ENCODE measurements around the gene GRHL1. TPM values are rescaled to one million over a fixed set of nuclear protein-coding genes. Genes with fewer than 3 reads are reported as not detected.
A peak's percentile ranks its signal among the peaks of the same experiment; 100 is the strongest.

Gene GRHL1, protein sequence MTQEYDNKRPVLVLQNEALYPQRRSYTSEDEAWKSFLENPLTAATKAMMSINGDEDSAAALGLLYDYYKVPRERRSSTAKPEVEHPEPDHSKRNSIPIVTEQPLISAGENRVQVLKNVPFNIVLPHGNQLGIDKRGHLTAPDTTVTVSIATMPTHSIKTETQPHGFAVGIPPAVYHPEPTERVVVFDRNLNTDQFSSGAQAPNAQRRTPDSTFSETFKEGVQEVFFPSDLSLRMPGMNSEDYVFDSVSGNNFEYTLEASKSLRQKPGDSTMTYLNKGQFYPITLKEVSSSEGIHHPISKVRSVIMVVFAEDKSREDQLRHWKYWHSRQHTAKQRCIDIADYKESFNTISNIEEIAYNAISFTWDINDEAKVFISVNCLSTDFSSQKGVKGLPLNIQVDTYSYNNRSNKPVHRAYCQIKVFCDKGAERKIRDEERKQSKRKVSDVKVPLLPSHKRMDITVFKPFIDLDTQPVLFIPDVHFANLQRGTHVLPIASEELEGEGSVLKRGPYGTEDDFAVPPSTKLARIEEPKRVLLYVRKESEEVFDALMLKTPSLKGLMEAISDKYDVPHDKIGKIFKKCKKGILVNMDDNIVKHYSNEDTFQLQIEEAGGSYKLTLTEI
- total RNA-seq, result 1 to 10 TPM in 1 of 2 donors, under 1 TPM in 1; 0.41 to 9.5 TPM

DNA sequence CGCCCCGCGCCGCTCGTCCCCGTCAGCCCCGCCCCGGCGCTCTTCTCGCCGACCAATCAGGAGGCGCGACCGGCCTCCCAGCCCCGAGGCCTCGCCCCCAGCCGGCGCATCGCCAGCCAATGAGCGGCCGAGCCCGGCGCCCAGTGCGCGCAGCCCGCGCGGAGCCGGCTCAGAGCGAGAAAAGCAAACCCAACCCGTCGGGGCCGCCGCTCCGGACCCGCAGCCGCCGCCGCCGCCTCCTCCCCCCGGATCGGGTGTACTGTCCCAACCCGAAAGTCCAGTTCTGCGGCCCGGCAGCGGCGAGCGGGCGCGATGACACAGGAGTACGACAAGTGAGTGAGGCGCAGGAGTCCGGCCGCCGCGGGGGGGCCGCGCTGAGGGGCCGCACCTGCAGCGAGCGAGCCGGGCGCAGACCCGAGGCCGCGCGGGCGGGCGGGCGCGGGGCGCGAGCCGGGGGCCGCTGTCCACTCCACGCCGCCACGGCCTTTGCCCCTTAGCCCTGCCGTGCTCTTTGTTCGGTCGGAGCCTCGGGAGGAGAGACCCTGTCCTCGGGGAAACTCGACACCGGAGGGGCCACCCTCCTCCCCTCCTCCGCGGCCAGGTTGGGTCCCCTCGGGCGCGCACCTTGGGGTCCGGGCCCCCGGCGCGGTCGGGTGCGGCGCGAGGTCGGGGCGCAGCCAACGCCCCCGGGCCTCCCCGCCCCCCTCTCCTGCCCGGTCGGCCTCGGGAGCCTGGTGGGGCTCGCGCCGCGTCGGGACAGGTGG lies at the start of gene GRHL1:
Gene GRHL1, plus strand, starts transcription at position 172 of the 764 bp plus-strand sequence. Its CDS starts 141 bp downstream, at position 313.
- Histone ChIP-seq H3K27me3 (replicated peaks; ENCODE audit: insufficient read depth) (peaks cover 5% of the 10 kb centered on the region), H3K4me3 (peak within 1 kb of the TSS; percentile 77), H3K27ac (no peak within 1 kb of the TSS), H3K36me3 (no peaks in the 10 kb centered on the region), H3K4me1 (ENCODE audit: control insufficient read depth in 1 of 2, low read depth in 2 of 2) (peaks cover 4 to 8% of the 10 kb centered on the region in 2 donors), H3K9me3 (no peaks in the 10 kb centered on the region)
- TF ChIP-seq, protein P1, sequence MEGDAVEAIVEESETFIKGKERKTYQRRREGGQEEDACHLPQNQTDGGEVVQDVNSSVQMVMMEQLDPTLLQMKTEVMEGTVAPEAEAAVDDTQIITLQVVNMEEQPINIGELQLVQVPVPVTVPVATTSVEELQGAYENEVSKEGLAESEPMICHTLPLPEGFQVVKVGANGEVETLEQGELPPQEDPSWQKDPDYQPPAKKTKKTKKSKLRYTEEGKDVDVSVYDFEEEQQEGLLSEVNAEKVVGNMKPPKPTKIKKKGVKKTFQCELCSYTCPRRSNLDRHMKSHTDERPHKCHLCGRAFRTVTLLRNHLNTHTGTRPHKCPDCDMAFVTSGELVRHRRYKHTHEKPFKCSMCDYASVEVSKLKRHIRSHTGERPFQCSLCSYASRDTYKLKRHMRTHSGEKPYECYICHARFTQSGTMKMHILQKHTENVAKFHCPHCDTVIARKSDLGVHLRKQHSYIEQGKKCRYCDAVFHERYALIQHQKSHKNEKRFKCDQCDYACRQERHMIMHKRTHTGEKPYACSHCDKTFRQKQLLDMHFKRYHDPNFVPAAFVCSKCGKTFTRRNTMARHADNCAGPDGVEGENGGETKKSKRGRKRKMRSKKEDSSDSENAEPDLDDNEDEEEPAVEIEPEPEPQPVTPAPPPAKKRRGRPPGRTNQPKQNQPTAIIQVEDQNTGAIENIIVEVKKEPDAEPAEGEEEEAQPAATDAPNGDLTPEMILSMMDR (IDR thresholded peaks at IDR 0.05), result no peak
- ATAC-seq (ENCODE audit: insufficient number of reproducible peaks, low FRiP score, low read depth), result peak; percentile 91
- DNase-seq (ENCODE audit: low spot score), result peak; percentile 57

DNA sequence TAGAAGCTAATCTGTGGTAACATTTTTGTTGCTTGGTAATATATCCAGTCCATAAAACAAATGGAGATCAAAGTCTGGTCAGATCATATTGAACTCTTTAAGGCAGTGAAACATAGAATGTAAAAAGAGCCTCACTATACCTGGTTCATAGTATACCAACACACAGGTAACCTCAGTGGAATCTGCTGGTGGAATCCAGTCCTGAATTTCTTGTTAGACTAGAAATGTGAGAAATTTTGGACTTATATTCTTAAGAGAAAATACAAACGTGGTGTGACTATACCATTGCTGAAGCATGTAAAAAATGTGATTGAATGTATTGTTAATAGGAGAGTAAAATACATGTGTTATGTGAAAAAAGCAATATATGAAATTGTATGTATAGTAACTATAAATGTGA lies 46.1 kb upstream of the GRHL1 start:
- TF ChIP-seq, protein P1 (IDR thresholded peaks at IDR 0.05), result no peak
- Histone ChIP-seq H3K4me3 (no peak overlapping the region), H3K27ac (no peak overlapping the region), H3K9me3 (no peaks in the 10 kb centered on the region), H3K36me3 (no peaks in the 10 kb centered on the region), H3K27me3 (replicated peaks; ENCODE audit: insufficient read depth) (no peaks in the 10 kb centered on the region), H3K4me1 (ENCODE audit: control insufficient read depth in 1 of 2, low read depth in 2 of 2) (no peaks in the 10 kb centered on the region)
- DNase-seq (ENCODE audit: low spot score), result no peak
- ATAC-seq (ENCODE audit: insufficient number of reproducible peaks, low FRiP score, low read depth), result no peak

DNA sequence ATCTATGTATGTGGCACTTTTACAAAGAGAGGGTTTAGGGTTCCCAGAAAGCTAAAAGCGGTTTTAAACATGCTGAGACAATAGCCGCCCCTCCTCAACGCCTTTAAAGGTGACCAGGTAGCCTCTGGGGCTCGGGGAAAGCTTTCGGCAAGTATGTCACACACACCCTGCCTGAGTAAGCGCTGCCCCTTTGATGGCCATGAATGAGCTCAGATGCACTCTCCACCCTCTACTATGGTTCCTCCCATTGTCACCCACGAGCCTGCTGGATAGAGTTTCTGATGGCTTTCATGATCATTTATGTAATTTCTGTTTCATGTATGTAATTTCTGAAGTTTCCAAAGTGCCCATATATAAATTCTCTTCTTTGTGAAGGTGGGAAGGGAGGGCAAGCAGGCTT lies 44.1 kb upstream of the GRHL1 start:
- TF ChIP-seq, protein P1 (IDR thresholded peaks at IDR 0.05), result no peak
- H3K27ac ChIP-seq, result no peak overlapping the region
- H3K4me3 ChIP-seq, result no peak overlapping the region
- ATAC-seq (ENCODE audit: insufficient number of reproducible peaks, low FRiP score, low read depth) (no peak), DNase-seq (ENCODE audit: low spot score) (no peak)
- no peaks in the 10 kb centered on the region for H3K9me3 ChIP-seq
- H3K27me3 ChIP-seq (replicated peaks; ENCODE audit: insufficient read depth), result no peaks in the 10 kb centered on the region
- no peaks in the 10 kb centered on the region for H3K36me3 ChIP-seq
- no peaks in the 10 kb centered on the region for H3K4me1 ChIP-seq (ENCODE audit: control insufficient read depth in 1 of 2, low read depth in 2 of 2)

DNA sequence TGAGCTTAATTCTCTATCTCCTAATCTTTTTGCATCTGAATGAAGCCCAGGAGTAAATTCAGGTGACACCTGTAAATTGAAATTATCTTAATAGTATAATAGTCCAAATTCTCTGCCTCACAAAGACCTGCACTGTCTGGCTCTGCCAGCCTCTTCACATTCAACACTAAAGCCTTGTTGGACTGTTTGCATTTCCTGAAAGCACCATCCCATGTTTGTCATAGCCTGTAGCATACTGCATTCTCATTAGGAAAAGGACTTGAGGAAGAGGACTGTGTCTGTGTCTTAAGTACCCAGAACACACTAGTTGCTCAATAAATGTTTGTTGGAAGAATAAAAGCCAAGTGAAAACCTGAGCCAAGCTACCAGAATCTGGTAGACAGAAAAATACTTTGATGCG lies 42.9 kb upstream of the GRHL1 start:
- Histone ChIP-seq H3K4me1 (ENCODE audit: control insufficient read depth in 1 of 2, low read depth in 2 of 2) (no peaks in the 10 kb centered on the region), H3K36me3 (no peaks in the 10 kb centered on the region), H3K9me3 (no peaks in the 10 kb centered on the region), H3K4me3 (no peak overlapping the region), H3K27ac (no peak overlapping the region), H3K27me3 (replicated peaks; ENCODE audit: insufficient read depth) (no peaks in the 10 kb centered on the region)
- TF ChIP-seq, protein P1 (IDR thresholded peaks at IDR 0.05), result no peak
- DNase-seq (ENCODE audit: low spot score), result no peak
- no peak for ATAC-seq (ENCODE audit: insufficient number of reproducible peaks, low FRiP score, low read depth)

DNA sequence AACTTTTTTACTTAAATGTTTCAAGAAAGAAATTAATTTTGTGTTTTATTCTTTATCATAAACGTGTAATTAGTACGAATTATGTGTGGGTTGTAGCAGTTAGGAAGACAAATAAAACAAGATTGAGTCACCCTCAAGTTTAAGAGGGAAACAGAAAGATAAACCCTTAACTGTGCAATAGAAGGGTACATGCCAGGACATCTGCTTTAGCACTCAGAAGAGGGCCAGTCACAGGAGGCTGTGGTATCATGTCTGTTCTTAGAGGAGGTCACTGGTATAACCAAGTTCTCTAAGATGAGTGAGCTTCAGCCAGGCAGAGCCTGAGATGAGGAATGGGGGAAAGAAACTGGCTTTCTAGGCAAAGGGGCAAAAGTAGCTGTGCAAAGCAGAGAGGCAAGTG lies 42.4 kb upstream of the GRHL1 start:
- DNase-seq (ENCODE audit: low spot score) (no peak), ATAC-seq (ENCODE audit: insufficient number of reproducible peaks, low FRiP score, low read depth) (no peak)
- Histone ChIP-seq H3K27me3 (replicated peaks; ENCODE audit: insufficient read depth) (no peaks in the 10 kb centered on the region), H3K4me3 (no peak overlapping the region), H3K9me3 (no peaks in the 10 kb centered on the region), H3K36me3 (no peaks in the 10 kb centered on the region), H3K27ac (no peak overlapping the region), H3K4me1 (ENCODE audit: control insufficient read depth in 1 of 2, low read depth in 2 of 2) (no peaks in the 10 kb centered on the region)
- TF ChIP-seq, protein P1 (IDR thresholded peaks at IDR 0.05), result no peak

Measured in thoracic aorta (tissue), 2 donors.